Measurements from ENCODE around the gene CFAP53.

- TF ChIP-seq ZNF510 (CRISPR knock-in tag; IDR thresholded peaks at IDR 0.05; ENCODE audit: low read depth) (no peak), GPBP1L1 (CRISPR knock-in tag; IDR thresholded peaks at IDR 0.05) (no peak), CTCF (CRISPR knock-in tag; IDR thresholded peaks at IDR 0.05) (no peak), KAT8 (CRISPR knock-in tag; IDR thresholded peaks at IDR 0.05) (no peak), EZH2 (conservative IDR thresholded peaks at IDR 0.05; ENCODE audit: low read depth, low read length) (no peak), ADNP (CRISPR knock-in tag; IDR thresholded peaks at IDR 0.05) (no peak), SMARCC2 (IDR thresholded peaks at IDR 0.05) (no peak), JUN (CRISPR knock-in tag; IDR thresholded peaks at IDR 0.05) (no peak), GFI1 (CRISPR knock-in tag; IDR thresholded peaks at IDR 0.05; ENCODE audit: borderline replicate concordance) (no peak), KLF9 (CRISPR knock-in tag; IDR thresholded peaks at IDR 0.05; ENCODE audit: low read depth) (no peak)
These were observed 77.1 kb downstream of the CFAP53 start for GRCh38 chr18:50189160-50189559.
